HG02759 (cell line): ENCODE data around the gene ACOXL.

Experiments used
- ATAC-seq: cut with Tn5 transposase; IDR thresholded peaks from one replicate; pipeline ENCODE4 v1.9.1; 2021; ENCODE audit warnings: mild to moderate bottlenecking, moderate library complexity; ENCODE audit not compliant: unreplicated experiment

ACOXL gene

GRCh38 chr2:110751642-110752041, 19.3 kb downstream of the ACOXL start:
- no peak for ATAC-seq

- no peak for ATAC-seq
These were observed 20.5 kb downstream of the ACOXL start for GRCh38 chr2:110752871-110753270.

- ATAC-seq = no peak
These were observed 23.2 kb downstream of the ACOXL start for GRCh38 chr2:110755491-110756078.

- no peak for ATAC-seq
These were observed 27.0 kb downstream of the ACOXL start for GRCh38 chr2:110759411-110759810.

- no peak for ATAC-seq
These were observed 32.6 kb downstream of the ACOXL start for GRCh38 chr2:110764931-110765330.

- no peak for ATAC-seq
These were observed 33.9 kb downstream of the ACOXL start for GRCh38 chr2:110766291-110766690.

- ATAC-seq = no peak
These were observed 36.2 kb downstream of the ACOXL start for GRCh38 chr2:110768591-110768990.

GRCh38 chr2:110770404-110770958, 38.1 kb downstream of the ACOXL start:
- no peak for ATAC-seq

GRCh38 chr2:110770959-110771431, 38.6 kb downstream of the ACOXL start:
- ATAC-seq = no peak

GRCh38 chr2:110771547-110772382, 39.4 kb downstream of the ACOXL start:
- ATAC-seq = no peak

- no peak for ATAC-seq
These were observed 40.0 kb downstream of the ACOXL start for GRCh38 chr2:110772383-110772755.

- ATAC-seq = no peak
These were observed 41.1 kb downstream of the ACOXL start for GRCh38 chr2:110773401-110773921.

- ATAC-seq = no peak
These were observed 42.3 kb downstream of the ACOXL start for GRCh38 chr2:110774701-110775100.

GRCh38 chr2:110777531-110778311, 45.3 kb downstream of the ACOXL start:
- ATAC-seq = no peak

- ATAC-seq = no peak
These were observed 48.1 kb downstream of the ACOXL start for GRCh38 chr2:110780461-110780860.

- ATAC-seq = no peak
These were observed 51.0 kb downstream of the ACOXL start for GRCh38 chr2:110783196-110783873.

GRCh38 chr2:110784047-110784631, 51.8 kb downstream of the ACOXL start:
- no peak for ATAC-seq

- ATAC-seq = no peak
These were observed 53.1 kb downstream of the ACOXL start for GRCh38 chr2:110785439-110785838.

- ATAC-seq = no peak
These were observed 56.6 kb downstream of the ACOXL start for GRCh38 chr2:110788976-110789375.

GRCh38 chr2:110789706-110790105, 57.3 kb downstream of the ACOXL start:
- no peak for ATAC-seq
